ES-I3 (cell line): Measurements from ENCODE around the gene RGS16.

Experiments used
- H3K36me3 ChIP-seq: 2 replicates; pipeline ENCODE4 v1.6.1; 2013; ENCODE audit warnings: mild to moderate bottlenecking, low read length, control low read depth, moderate library complexity; ENCODE audit not compliant: insufficient read depth
- H3K4me1 ChIP-seq: 2 replicates; pipeline ENCODE4 v1.6.1; 2013; ENCODE audit warnings: mild to moderate bottlenecking, control low read depth, low read length; ENCODE audit not compliant: insufficient read depth
- H3K9ac ChIP-seq: 2 replicates; pipeline ENCODE4 v1.6.1; 2013; ENCODE audit warnings: low read depth, mild to moderate bottlenecking, low read length, moderate library complexity
- H3K9me3 ChIP-seq: 2 replicates; pipeline ENCODE4 v1.6.1; 2013; ENCODE audit warnings: mild to moderate bottlenecking, low read length, moderate library complexity; ENCODE audit not compliant: control insufficient read depth, insufficient read depth

Gene RGS16

DNA sequence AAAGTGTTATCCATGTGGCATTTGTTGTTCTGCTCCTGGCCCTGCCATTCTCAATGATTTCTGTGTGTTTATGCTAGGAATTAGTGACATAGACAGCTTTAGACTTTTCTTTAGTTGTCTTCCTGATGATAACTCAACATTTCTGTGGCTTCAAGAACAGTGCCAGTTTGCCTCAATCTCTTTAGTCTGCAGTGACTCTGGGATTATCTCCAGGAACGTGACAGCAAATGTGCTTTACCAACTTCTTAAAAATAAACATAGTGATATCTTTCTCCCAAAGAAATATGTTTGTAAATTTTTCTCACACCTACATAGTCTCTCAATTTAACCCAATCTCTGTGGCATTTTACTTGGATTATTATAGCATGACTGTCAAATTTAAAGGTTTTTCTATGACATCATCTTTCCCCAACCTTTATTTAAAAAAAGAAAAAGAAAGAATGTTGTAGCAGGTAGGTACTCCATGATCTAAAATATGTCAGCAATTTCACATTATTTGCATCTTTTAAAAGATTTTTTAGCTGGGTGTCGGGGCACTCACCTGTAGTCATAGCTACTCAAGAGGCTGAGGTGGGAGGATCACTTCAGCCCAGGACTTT is 39.7 kb downstream of the RGS16 start:
- H3K9me3 ChIP-seq = no peaks in the 10 kb centered on the region
- H3K4me1 ChIP-seq = no peaks in the 10 kb centered on the region
- H3K36me3 ChIP-seq = no peaks in the 10 kb centered on the region
- H3K9ac ChIP-seq = no peak overlapping the region

DNA sequence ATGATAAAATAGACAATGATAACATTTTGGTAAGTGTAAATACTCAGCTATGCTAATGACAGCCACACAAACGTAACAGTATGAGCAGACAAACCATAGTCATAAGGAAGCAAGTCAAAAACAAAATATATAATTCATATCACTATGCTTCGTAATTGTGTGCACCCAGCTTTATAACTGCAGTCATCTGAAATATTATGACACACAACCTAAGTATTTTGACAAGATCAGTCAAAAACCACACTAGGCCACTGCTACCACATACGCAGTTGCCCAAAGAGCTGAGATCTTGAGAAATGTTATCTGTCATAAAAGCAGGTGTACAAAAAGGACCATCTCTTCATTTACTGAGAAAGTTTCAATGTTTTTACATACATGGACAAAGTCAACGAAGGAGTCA is 41.1 kb downstream of the RGS16 start:
- Histone ChIP-seq H3K4me1 (no peaks in the 10 kb centered on the region), H3K9ac (no peak overlapping the region), H3K9me3 (no peaks in the 10 kb centered on the region), H3K36me3 (no peaks in the 10 kb centered on the region)

DNA sequence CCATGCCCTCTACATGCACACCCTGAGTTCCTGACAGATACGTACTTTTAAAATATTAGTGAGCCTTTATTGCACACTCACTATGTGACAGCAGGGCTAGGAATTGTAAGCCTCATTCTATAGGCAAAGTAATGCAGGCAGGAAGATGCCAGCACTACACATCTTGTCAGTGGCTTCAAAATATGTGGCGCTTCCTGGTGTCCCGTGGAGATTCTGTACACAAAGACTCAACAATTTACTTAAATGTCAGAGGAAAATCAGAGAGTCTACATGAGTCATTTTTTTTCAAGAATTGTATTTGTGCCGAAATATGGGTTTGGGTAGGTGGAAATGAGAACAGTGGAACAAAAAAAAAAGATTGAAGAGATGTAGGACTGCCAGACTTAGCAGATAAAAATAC is 42.7 kb downstream of the RGS16 start:
- Histone ChIP-seq H3K4me1 (no peaks in the 10 kb centered on the region), H3K9me3 (no peaks in the 10 kb centered on the region), H3K9ac (no peak overlapping the region), H3K36me3 (no peaks in the 10 kb centered on the region)

DNA sequence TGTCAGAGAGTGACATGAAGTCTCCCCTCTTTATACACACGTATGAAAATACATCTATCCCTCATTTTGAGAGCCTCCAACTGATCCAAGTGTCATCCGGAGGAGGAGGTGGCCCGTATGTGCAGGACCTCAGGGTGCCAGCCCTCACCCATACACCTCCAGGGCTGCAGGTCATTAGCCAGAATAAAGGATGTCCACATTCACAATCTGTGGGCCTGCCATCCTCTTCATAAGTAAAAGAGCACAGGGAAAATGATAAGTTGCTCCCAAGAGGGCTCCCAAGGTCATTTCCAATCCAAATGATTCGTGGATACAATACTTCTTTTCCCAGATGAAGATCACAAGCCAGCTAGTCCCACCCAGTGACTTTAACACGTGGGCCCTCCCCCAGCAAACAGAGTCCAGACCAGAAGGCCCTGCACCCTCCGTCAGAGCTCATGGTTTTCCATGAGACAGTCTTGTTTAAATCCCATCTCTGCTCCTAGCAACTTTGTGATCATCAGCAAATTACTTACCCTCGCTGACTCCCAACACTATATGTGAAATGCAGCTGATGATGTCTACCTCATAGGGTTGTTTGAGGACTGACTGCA is 43.7 kb downstream of the RGS16 start:
- no peaks in the 10 kb centered on the region for H3K36me3 ChIP-seq
- no peaks in the 10 kb centered on the region for H3K9me3 ChIP-seq
- H3K9ac ChIP-seq = no peak overlapping the region
- H3K4me1 ChIP-seq = no peaks in the 10 kb centered on the region

DNA sequence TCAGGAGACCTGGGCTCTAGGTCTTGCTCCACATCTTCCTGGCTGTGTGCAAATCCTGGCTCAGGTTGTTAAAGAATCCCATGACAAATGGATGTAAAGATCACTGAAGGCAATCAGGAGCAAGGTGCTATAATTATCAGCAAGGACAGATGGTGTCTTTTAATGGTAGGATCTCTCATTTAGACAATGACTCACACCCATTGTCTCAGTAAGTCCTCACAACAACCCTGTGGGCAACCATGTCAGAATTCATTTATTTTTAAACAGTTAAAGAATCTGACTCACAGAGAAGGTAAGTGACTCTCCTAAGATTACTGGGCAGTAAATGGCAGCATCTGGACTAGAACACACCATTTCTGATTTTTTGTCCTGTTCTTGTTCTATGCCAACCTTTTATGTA is 47.9 kb downstream of the RGS16 start:
- H3K36me3 ChIP-seq = no peaks in the 10 kb centered on the region
- no peaks in the 10 kb centered on the region for H3K4me1 ChIP-seq
- peaks cover 6% of the 10 kb centered on the region; the same call in 1 of the 2 replicates for H3K9me3 ChIP-seq
- no peak overlapping the region for H3K9ac ChIP-seq

DNA sequence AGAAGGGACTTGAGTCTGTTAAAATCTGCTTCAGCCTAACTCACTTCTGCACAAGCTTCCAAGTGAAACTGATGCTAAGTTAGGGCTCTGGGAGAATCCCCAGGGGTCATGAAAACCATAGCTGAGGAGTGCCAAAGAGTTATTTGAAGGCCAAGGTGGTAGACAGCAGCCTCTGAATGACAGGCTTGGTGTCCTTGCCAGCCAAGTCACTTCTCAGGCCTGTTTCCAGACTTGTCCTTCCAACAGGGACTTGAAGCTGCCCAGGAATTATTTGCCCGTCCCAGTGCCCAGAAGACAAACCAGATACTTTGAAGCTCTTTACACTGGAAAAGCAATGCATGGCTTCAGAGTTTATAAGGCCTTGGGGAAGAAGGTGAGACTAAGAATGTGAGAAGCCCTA is 48.7 kb downstream of the RGS16 start:
- H3K36me3 ChIP-seq = no peaks in the 10 kb centered on the region
- no peaks in the 10 kb centered on the region for H3K4me1 ChIP-seq
- no peak overlapping the region for H3K9ac ChIP-seq
- H3K9me3 ChIP-seq = peaks cover 6% of the 10 kb centered on the region; the same call in 1 of the 2 replicates

DNA sequence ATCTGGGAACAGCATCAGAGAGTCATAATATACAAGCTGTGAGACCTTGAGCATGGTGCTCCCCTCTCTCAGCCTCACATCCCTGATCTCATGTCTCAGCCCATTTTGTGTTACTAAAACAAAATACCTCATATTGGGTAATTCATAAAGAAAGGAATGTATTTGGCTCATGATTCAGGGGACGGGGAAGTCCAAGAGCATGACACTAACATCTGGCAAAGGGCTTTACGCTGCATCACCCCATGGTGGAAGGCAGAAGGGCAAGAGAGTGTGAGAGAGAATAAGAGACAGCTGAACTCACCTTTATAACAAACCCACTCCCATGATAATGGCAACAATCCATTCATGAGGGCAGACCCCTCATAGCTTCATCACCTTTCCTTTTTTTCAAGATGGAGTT is 51.7 kb downstream of the RGS16 start:
- H3K36me3 ChIP-seq = no peaks in the 10 kb centered on the region
- no peak overlapping the region for H3K9ac ChIP-seq
- no peaks in the 10 kb centered on the region for H3K4me1 ChIP-seq
- peaks cover 6% of the 10 kb centered on the region; the same call in 1 of the 2 replicates for H3K9me3 ChIP-seq

DNA sequence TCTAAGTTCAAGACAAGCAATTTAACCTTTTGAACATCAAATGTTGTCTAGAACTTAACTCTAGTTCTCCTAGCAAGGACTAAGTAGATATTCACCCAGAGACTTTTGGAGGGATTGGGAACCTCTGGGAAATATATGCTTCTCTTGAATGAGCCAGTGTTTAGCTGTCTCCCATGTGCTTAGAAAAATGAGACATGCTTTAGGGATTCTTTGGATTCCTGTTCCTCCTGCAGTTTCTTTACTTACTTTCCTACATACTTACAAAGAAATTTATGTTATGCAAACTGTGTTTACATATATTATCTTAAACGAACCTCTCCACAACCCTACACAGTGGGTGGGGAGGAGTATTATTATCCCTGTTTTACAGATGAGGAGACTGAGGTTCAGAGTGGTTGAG is 54.4 kb downstream of the RGS16 start:
- Histone ChIP-seq H3K9ac (no peak overlapping the region), H3K36me3 (no peaks in the 10 kb centered on the region), H3K9me3 (peaks cover 6% of the 10 kb centered on the region; the same call in 1 of the 2 replicates), H3K4me1 (no peaks in the 10 kb centered on the region)

DNA sequence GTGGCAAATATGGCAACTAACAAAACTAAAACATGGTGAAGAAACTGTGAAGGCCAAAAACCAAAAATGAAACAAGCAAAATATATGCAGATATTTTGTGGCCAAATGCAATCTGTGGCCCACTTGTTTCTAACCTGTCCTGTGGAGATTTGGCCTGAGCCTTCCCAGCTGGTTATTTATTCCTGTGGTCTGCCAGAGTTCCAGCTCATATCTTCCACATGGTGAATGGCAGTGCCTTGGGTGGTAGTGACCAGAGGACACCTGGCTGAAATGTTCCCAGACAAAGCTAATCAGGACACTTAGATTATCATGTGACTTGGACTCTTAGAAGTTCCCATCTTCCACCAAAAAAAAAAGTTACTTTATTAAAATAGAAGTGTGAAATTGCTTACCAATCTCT is 54.8 kb downstream of the RGS16 start:
- Histone ChIP-seq H3K36me3 (no peaks in the 10 kb centered on the region), H3K9me3 (peaks cover 6% of the 10 kb centered on the region; the same call in 1 of the 2 replicates), H3K9ac (no peak overlapping the region), H3K4me1 (no peaks in the 10 kb centered on the region)
